Activated B cell treated with CpG ODN at 0.5 μM for 24 hours (primary cell): ENCODE data around the gene CHRNA9. TPM values are rescaled to one million over a fixed set of nuclear protein-coding genes. Genes with fewer than 3 reads are reported as not detected.

ENCODE experiments used
- ATAC-seq: fragments of 200-7000 bp; cut with Tn5 transposase; one replicate; pipeline ENCODE4 v1.10.0; 2021; ENCODE audit warnings: low read depth, mild to moderate bottlenecking, moderate library complexity
- CTCF ChIA-PET: fragments of 350-600 bp; sonication (Branson Sonifier 250); formaldehyde crosslinking; loops from one replicate; lab custom pipeline; 2021; ENCODE audit warnings: antibody characterized with exemption; lab: Charles Lee
- POLR2A ChIA-PET: fragments of 350-600 bp; sonication (Branson Sonifier 250); formaldehyde crosslinking; loops from one replicate; lab custom pipeline; 2021; ENCODE audit warnings: antibody characterized with exemption; lab: Charles Lee
- DNase-seq: peaks from one replicate; pipeline ENCODE4 v3.0.0; 2022
- H3K27ac Mint-ChIP-seq: one replicate; pipeline ENCODE4 v1.8.0; 2020; ENCODE audit warnings: mixed read lengths
- H3K27me3 Mint-ChIP-seq: one replicate; pipeline ENCODE4 v1.8.0; 2021; ENCODE audit warnings: mixed read lengths
- H3K36me3 Mint-ChIP-seq: one replicate; pipeline ENCODE4 v1.8.0; 2021; ENCODE audit warnings: low read depth, mixed read lengths
- H3K4me1 Mint-ChIP-seq: one replicate; pipeline ENCODE4 v1.8.0; 2021; ENCODE audit warnings: mixed read lengths
- H3K4me3 Mint-ChIP-seq: one replicate; pipeline ENCODE4 v1.8.0; 2020; ENCODE audit warnings: mild to moderate bottlenecking, mixed read lengths
- H3K9me3 Mint-ChIP-seq: one replicate; pipeline ENCODE4 v1.8.0; 2020; ENCODE audit warnings: mixed read lengths
- CTCF ChIP-seq: fragments of 200-600 bp; IDR thresholded peaks from one replicate; pipeline ENCODE4 v1.8.0; 2022; ENCODE audit warnings: antibody characterized with exemption, mild to moderate bottlenecking
- intact Hi-C: fragments of 100-400 bp; cut with micrococcal nuclease; formaldehyde crosslinking; loops from one replicate; pipeline ENCODE4 v1.15.1; 2024
- total RNA-seq: library from RNA; stranded (reverse); gene quantifications from 2 replicates; pipeline ENCODE4 v1.2.3, GENCODE V29; 2022

Gene CHRNA9
- total RNA-seq, 1 donor from 2014 or later: 0.16 TPM

GRCh38 chr4:40340030-40340429, 4.9 kb downstream of the CHRNA9 start:
- CTCF ChIA-PET: no interaction called here
- H3K27ac Mint-ChIP-seq: no peak overlapping the region
- POLR2A ChIA-PET: no interaction called here
- H3K4me1 Mint-ChIP-seq: no peaks in the 10 kb centered on the region
- peaks cover 5% of the 10 kb centered on the region for H3K27me3 Mint-ChIP-seq
- peaks cover 7% of the 10 kb centered on the region for H3K9me3 Mint-ChIP-seq
- TF ChIP-seq CTCF: no peak
- DNase-seq (no peak), ATAC-seq (no peak)
- H3K36me3 Mint-ChIP-seq: no peaks in the 10 kb centered on the region
- intact Hi-C loops: no loop called here
- H3K4me3 Mint-ChIP-seq: no peak overlapping the region

GRCh38 chr4:40347472-40347871, 12.3 kb downstream of the CHRNA9 start:
- DNase-seq (no peak), ATAC-seq (no peak)
- TF ChIP-seq CTCF: no peak
- CTCF ChIA-PET: no interaction called here
- Mint-ChIP-seq H3K4me1 (no peaks in the 10 kb centered on the region), H3K36me3 (no peaks in the 10 kb centered on the region), H3K27me3 (no peaks in the 10 kb centered on the region), H3K27ac (no peak overlapping the region), H3K9me3 (peaks cover 8% of the 10 kb centered on the region), H3K4me3 (no peak overlapping the region)
- intact Hi-C loops: no loop called here
- POLR2A ChIA-PET: no interaction called here

GRCh38 chr4:40348000-40348399, 12.9 kb downstream of the CHRNA9 start:
- no peak overlapping the region for H3K4me3 Mint-ChIP-seq
- H3K9me3 Mint-ChIP-seq: peaks cover 6% of the 10 kb centered on the region
- ATAC-seq (no peak), DNase-seq (no peak)
- POLR2A ChIA-PET: no interaction called here
- CTCF ChIA-PET: no interaction called here
- intact Hi-C loops: no loop called here
- no peak overlapping the region for H3K27ac Mint-ChIP-seq
- TF ChIP-seq CTCF: no peak
- H3K27me3 Mint-ChIP-seq: no peaks in the 10 kb centered on the region
- no peaks in the 10 kb centered on the region for H3K4me1 Mint-ChIP-seq
- H3K36me3 Mint-ChIP-seq: no peaks in the 10 kb centered on the region

GRCh38 chr4:40349561-40350198, 14.5 kb downstream of the CHRNA9 start:
- Mint-ChIP-seq H3K27me3 (no peaks in the 10 kb centered on the region), H3K4me1 (no peaks in the 10 kb centered on the region), H3K4me3 (no peak overlapping the region), H3K9me3 (peaks cover 2% of the 10 kb centered on the region), H3K27ac (no peak overlapping the region), H3K36me3 (no peaks in the 10 kb centered on the region)
- no peak for TF ChIP-seq CTCF
- ChIA-PET CTCF (no interaction called here), POLR2A (no interaction called here)
- ATAC-seq: no peak
- DNase-seq: no peak
- intact Hi-C loops: no loop called here

- Mint-ChIP-seq H3K27ac (no peak overlapping the region), H3K36me3 (no peaks in the 10 kb centered on the region), H3K27me3 (peaks cover 6% of the 10 kb centered on the region), H3K9me3 (peaks cover 2% of the 10 kb centered on the region), H3K4me3 (no peak overlapping the region), H3K4me1 (no peaks in the 10 kb centered on the region)
- intact Hi-C loops: no loop called here
- POLR2A ChIA-PET: interaction anchor here (0.9 kb wide), 1 partner anchor 34 kb away, joined by 4 read pairs; no protein-coding TSS in a partner anchor
- DNase-seq (no peak), ATAC-seq (no peak)
- TF ChIP-seq CTCF: no peak
- CTCF ChIA-PET: no interaction called here
Measured at GRCh38 chr4:40350627-40351227, 15.6 kb downstream of the CHRNA9 start.
